GDM1 (cell line): ENCODE measurements around the gene CYP4A22.
"Not testable (repeated sequence)": the region's sequence is repeated elsewhere in the genome, so short reads cannot be mapped to it uniquely, and the experiment has no call there.

Source experiments
- DNase-seq: peaks from one replicate; lab custom pipeline; 2025; lab: John Stamatoyannopoulos, UW

CYP4A22 gene

GRCh38 chr1:47137198-47137597 lies at the start of gene CYP4A22:
Gene CYP4A22, plus strand, starts transcription at chr1:47137441. Its CDS starts 45 bp downstream, at chr1:47137486.
- DNase-seq = no peak

GRCh38 chr1:47089356-47089755 lies 47.9 kb upstream of the CYP4A22 start:
- not testable (repeated sequence) for DNase-seq

- DNase-seq = not testable (repeated sequence)
Observed at GRCh38 chr1:47091476-47091875, 45.8 kb upstream of the CYP4A22 start.

GRCh38 chr1:47104816-47105215 lies 32.4 kb upstream of the CYP4A22 start:
- DNase-seq = no peak

DNA sequence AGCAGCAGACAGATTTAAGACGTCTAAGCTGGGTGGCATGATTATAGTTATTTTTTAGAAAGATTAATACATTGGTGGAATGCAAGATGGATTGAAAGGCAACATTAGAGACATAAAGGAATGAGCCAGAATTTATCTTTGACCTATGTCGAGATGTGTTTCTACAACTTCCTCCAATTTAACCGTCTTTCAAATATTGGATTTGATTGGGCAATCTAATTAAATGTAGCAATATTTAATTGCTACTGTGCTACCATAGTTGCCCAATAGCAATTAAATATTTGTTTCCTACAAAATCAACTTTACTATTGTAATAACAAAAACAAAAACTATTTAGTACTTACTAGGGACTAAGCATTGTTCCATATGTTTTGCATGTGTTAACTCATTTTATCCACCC lies 30.4 kb upstream of the CYP4A22 start:
- DNase-seq = no peak

DNA sequence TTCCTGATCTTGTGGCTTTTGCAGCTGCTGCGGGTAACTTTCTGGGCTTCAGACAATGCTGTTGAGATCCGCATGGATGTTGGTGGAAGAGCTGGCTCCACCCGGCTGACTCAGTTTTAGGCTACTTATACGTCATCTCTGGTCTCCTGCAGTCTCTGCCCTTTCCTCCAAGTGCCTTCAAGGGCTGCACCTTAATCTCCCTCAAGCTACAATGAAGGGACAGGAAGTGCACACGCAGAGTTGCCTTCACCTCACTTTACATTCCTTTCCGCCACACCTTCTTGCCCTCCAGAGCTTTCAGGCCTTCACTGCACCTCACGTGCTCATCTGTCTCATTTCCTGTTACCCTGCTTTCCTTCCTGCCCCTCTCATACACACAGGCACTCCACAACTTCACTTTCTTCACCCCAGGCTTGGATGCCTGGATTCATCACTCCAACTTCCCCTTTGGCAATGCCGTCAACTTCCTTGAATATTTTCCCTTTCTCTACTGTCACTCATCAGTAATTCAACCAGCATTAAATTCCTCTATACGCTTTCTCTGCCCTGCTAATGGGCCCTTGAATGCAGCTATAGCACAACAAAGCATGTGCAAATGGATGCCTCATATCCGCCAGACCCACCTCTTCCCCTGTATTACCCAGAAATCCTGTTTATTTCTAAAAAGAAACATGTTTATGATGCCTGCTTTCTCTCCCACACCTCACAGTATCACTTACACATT lies 29.2 kb upstream of the CYP4A22 start:
- not testable (repeated sequence) for DNase-seq

DNA sequence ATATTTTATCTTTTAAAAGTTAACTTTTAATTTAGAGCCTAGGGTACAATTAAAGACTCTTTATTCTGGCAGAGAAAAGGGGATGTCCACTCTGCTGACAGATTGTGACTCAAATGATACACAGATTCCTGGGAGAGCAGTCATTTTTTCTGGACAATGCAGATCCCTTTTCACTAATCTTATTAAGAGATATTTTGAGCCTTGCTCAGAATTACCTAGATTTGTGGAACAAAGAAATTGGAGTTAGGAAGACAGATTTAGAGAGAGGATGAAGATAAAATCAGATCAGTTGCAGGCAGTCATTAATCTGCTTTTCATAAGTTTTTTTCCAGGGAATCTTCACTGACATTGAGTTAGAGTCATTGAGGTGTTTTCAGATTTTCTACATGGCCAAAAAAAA lies 27.8 kb upstream of the CYP4A22 start:
- not testable (repeated sequence) for DNase-seq

- no peak for DNase-seq
Observed at GRCh38 chr1:47113178-47113577, 24.1 kb upstream of the CYP4A22 start.

GRCh38 chr1:47121039-47121438 lies 16.2 kb upstream of the CYP4A22 start:
- not testable (repeated sequence) for DNase-seq

- not testable (repeated sequence) for DNase-seq
Observed at GRCh38 chr1:47124834-47125233, 12.4 kb upstream of the CYP4A22 start.

- not testable (repeated sequence) for DNase-seq
Observed at GRCh38 chr1:47126997-47127396, 10.2 kb upstream of the CYP4A22 start.

DNA sequence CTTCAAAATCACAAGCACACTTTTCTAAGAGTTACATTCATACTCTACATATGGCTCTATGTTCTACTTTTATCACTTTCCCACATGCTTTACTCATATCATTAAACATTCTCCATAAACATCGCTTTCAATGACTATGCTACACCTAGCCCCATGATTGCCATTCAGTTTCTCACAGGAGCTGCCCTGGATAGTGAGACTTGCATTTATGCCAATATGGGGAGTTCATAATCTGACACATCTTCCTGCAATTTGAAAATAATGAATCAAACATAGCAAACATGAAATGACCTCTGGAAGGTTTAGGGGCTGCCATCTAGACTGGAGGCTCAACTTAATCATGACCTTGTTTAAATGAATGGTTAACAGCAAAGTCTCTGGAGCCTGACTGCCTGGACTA lies 9.0 kb upstream of the CYP4A22 start:
- no peak for DNase-seq

DNA sequence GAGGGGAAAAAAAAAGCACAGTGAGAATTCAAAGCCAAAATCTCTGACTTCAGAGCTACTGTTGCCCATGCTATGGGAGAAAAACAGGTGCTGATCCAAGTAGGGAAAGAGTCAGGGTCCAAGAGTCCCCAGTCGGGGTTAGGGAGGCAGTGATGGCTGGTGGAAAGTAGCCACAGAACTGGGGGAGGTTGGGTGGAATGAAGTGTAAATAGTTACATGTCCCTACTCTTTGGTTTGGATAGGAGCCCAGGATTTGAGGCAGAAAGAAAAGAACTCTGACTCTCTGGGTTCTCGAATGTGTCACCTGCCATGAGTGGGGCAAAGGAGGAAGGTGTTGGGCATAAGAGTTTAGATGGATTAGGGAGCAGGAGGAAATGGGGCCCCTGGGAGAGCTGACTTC lies 8.4 kb upstream of the CYP4A22 start:
- not testable (repeated sequence) for DNase-seq

DNA sequence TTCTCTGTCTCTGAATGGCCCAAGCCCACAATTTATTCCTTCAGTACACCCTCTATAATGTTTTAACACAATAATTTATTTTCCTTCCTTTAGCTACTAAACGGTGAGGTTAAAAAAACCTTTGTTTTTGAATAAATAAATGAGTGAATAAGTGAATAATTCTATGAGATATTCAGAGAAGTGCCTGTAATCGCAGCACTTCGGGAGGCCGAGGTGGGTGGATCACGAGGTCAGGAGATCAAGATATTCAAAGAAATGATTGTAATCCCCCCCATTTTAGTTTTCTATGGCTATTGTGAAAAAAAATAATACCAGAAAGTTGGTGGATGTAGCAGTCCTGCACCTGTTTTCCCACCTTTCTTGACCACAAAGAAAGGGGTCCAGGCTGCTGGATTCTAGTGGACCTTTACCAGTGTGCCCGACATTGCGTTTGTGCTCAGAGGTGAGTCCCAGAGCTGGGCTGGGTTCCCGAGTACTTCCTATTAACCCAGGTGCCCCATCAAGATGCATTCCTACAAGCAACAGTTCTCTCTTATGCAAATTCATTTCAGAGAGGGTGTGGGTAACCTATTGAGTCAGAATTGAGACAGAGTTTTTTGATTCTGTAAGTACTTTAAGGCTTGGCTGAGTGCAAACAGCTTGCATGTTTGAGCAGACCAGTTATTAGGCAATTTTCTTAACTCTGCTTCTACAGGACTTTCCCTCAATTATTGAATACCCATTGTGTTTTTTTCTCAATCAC lies 7.6 kb upstream of the CYP4A22 start:
- DNase-seq = not testable (repeated sequence)

DNA sequence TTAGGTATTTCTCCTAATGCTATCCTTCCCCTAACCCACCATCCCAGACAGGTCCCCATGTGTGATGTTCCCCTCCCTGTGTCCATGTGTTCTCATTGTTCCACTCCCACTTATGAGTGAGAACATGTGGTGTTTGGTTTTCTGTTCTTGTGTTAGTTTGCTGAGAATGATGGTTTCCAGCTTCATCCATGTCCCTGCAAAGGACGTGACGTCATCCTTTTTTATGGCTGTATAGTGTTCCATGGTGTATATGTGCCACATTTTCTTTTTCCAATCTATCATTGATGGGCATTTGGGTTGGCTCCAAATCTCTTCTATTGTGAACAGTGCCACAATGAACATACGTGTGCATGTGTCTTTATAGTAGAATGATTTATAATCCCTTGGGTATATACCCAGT lies 4.6 kb upstream of the CYP4A22 start:
- not testable (repeated sequence) for DNase-seq

- DNase-seq = no peak
Observed at GRCh38 chr1:47137925-47138615, 829 bp downstream of the CYP4A22 start.

- DNase-seq = not testable (repeated sequence)
Observed at GRCh38 chr1:47140358-47140757, 3.1 kb downstream of the CYP4A22 start.

- DNase-seq = not testable (repeated sequence)
Observed at GRCh38 chr1:47143654-47144053, 6.4 kb downstream of the CYP4A22 start.

DNA sequence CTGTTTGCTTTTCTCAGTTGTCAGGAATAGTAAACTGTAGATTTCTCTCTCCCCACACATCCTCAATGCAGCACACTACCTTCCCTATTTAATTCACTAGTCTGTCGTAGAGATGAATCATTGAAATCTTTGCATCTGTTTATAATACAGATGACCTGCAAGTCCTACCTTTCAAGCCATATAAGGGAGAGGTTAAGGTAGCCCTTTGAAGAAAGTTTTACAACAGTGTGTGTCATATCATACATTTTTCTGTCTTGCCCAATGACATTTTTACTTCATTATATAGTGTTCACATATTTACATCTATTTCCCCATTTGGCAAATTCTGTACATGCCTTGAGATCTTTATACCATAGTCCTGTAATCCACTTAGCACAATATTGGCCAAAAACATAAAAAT lies 9.3 kb downstream of the CYP4A22 start:
- DNase-seq = not testable (repeated sequence)

GRCh38 chr1:47147047-47147785 lies 10.0 kb downstream of the CYP4A22 start:
- no peak for DNase-seq

GRCh38 chr1:47149162-47149561 lies 11.9 kb downstream of the CYP4A22 start:
- not testable (repeated sequence) for DNase-seq

- DNase-seq = not testable (repeated sequence)
Observed at GRCh38 chr1:47156457-47156856, 19.2 kb downstream of the CYP4A22 start.
